Heart left ventricle (tissue), 13 donors: ENCODE results near the gene ANAPC1.
"Not testable (repeated sequence)": the region's sequence is repeated elsewhere in the genome, so short reads cannot be mapped to it uniquely, and the experiment has no call there.

Experiments
- CTCF ChIP-seq, 12 donors: fragments of 200-600 bp; sonication (generic) in 4 of 12; IDR thresholded peaks; one replicate each; pipeline versions ENCODE4 v1.5.0 to v1.8.0; 2018 to 2022; ENCODE audit warnings: antibody characterized with exemption in 12 of 12, mild to moderate bottlenecking in 5 of 12
- POLR2A ChIP-seq, 2 donors: fragments of 450-650 bp; IDR thresholded peaks; one replicate each; pipeline ENCODE4 v1.6.1; 2017; ENCODE audit warnings: antibody characterized with exemption in 2 of 2, mild to moderate bottlenecking in 2 of 2, moderate library complexity in 2 of 2
- donor health status: ischemic (EF 13 %, LVEDD 7.1; RV severe dilation, severe dysfunction).
- donor health status: DM: no; HTN: yes; CAD: no.
- donor health status: DM: no; HTN: no; CAD: no.
- donor health status: ischemic (EF 25% LVEDD 6.9; RV normal size, moderate dysfunction).
- donor health status: ischemic (EF 25% LVEDD 5.7; RV mildly dilated, moderate dysfunction).
- donor health status: ischemic (EF 35%, LVEDD 5.7; RV mildly dilated, moderate dysfunction).
- donor health status: nonischemic (EF 11% LVEDD 7.7; RV severe dilation, severe dysfunction).
- donor health status: DM: yes; HTN: yes; CAD: no.
- donor health status: PGD.
- donor health status: ischemic (EF 29% LVEDD 5.4; RV normal size, mild dysfunction).
- donor health status: nonischemic (EF 23%, LVEDD 6.1; RV moderate dilation, normal function).

- peak in 1 of 12 donors; percentile 10 for TF ChIP-seq CTCF (IDR thresholded peaks at IDR 0.05)
- not testable (repeated sequence) for TF ChIP-seq POLR2A (IDR thresholded peaks at IDR 0.05)
These were observed 111.8 kb downstream of the ANAPC1 start for GRCh38 chr2:111772180-111772579.
